ENCODE results near the gene POGZ. TPM values are rescaled to one million over a fixed set of nuclear protein-coding genes. Genes with fewer than 3 reads are reported as not detected.

Gene POGZ
- total RNA-seq, 1 donor from 2014 or later, result 135 TPM

DNA sequence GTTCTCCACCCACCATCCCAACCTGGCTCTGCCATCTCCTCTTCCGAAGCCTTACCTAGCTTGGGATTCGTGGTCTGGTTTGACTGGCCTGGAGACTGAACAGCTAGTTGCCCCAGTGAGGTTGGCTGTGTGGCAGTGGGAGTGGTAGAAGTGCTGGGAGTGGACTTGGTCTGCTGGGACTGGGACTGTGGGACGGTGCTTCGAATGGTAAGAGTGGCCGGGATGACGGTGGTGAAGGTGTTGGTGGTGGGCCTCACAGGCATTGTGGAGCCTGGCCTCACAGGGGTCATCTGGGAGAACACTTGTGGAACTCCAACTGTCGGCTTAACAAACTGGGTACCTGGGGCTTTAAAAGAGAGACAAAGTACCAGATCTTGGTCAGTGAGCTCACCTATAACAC, 31.2 kb downstream of the POGZ start:
- ATAC-seq (ENCODE audit: low read depth) (no peak), DNase-seq (no peak)
- no peaks in the 10 kb centered on the region for H3K27me3 Mint-ChIP-seq
- ChIA-PET POLR2A (interaction anchor here (0.8 kb wide), 1 partner anchor 111 kb away, joined by 3 read pairs; no protein-coding TSS in a partner anchor), CTCF (no interaction called here)
- H3K27ac Mint-ChIP-seq, result no peak overlapping the region
- no peak overlapping the region for H3K4me3 Mint-ChIP-seq
- peaks cover 72% of the 10 kb centered on the region for H3K36me3 Mint-ChIP-seq (ENCODE audit: low read depth)
- no peaks in the 10 kb centered on the region for H3K9me3 Mint-ChIP-seq
- TF ChIP-seq, protein P1, sequence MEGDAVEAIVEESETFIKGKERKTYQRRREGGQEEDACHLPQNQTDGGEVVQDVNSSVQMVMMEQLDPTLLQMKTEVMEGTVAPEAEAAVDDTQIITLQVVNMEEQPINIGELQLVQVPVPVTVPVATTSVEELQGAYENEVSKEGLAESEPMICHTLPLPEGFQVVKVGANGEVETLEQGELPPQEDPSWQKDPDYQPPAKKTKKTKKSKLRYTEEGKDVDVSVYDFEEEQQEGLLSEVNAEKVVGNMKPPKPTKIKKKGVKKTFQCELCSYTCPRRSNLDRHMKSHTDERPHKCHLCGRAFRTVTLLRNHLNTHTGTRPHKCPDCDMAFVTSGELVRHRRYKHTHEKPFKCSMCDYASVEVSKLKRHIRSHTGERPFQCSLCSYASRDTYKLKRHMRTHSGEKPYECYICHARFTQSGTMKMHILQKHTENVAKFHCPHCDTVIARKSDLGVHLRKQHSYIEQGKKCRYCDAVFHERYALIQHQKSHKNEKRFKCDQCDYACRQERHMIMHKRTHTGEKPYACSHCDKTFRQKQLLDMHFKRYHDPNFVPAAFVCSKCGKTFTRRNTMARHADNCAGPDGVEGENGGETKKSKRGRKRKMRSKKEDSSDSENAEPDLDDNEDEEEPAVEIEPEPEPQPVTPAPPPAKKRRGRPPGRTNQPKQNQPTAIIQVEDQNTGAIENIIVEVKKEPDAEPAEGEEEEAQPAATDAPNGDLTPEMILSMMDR (IDR thresholded peaks at IDR 0.05), result no peak
- no peaks in the 10 kb centered on the region for H3K4me1 Mint-ChIP-seq
- intact Hi-C loops (cut with micrococcal nuclease), result no loop called here

DNA sequence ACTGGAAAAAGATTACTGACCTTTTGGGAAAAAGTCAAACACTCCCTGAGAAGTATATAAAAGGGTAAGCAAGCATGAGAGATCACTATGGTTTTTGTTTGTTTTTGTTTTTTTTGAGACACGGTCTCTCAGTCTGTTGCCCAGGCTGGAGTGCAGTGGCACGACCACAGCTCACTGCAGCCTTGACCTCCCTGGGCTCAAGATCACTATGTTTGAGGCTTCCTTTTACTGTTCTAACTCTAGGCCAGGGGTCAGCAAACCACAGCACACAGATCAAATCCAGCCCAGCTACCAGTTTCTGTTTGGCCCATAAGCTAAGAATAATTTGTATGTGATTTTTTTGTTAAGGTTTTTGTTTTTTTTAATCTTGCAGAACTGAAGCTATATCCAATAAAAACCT, 34.2 kb downstream of the POGZ start:
- Mint-ChIP-seq H3K9me3 (no peaks in the 10 kb centered on the region), H3K27me3 (no peaks in the 10 kb centered on the region), H3K27ac (no peak overlapping the region), H3K4me1 (no peaks in the 10 kb centered on the region), H3K36me3 (ENCODE audit: low read depth) (peaks cover 86% of the 10 kb centered on the region), H3K4me3 (no peak overlapping the region)
- TF ChIP-seq, protein P1 (IDR thresholded peaks at IDR 0.05), result no peak
- no peak for DNase-seq
- no peak for ATAC-seq (ENCODE audit: low read depth)
- CTCF ChIA-PET, result no interaction called here
- intact Hi-C loops (cut with micrococcal nuclease), result no loop called here
- POLR2A ChIA-PET, result no interaction called here

DNA sequence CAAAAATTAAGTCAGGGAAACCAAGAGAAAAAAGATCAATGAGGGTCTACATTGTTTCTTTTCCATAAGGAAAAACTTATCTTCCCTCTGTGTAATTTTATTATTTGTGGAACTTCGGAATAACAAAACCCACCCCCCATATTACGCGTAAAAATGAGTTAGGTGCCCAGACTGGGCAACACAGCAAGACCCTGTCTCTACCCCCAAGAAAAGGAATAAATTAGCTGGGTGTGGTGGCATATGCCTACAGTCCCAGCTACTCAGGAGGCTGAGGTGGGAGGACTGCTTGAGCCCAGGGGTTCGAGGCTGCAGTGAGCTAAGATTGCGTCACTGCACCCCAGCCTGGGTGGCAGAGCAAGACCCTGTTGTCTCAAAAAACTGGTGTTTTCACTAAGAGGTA, 39.5 kb downstream of the POGZ start:
- no peak for DNase-seq
- TF ChIP-seq, protein P1 (IDR thresholded peaks at IDR 0.05), result no peak
- intact Hi-C loops (cut with micrococcal nuclease), result no loop called here
- H3K4me1 Mint-ChIP-seq, result no peaks in the 10 kb centered on the region
- no peak for ATAC-seq (ENCODE audit: low read depth)
- no peaks in the 10 kb centered on the region for H3K27me3 Mint-ChIP-seq
- H3K36me3 Mint-ChIP-seq (ENCODE audit: low read depth), result peaks cover 75% of the 10 kb centered on the region
- CTCF ChIA-PET, result no interaction called here
- H3K4me3 Mint-ChIP-seq, result no peak overlapping the region
- no peaks in the 10 kb centered on the region for H3K9me3 Mint-ChIP-seq
- H3K27ac Mint-ChIP-seq, result no peak overlapping the region
- POLR2A ChIA-PET, result no interaction called here

DNA sequence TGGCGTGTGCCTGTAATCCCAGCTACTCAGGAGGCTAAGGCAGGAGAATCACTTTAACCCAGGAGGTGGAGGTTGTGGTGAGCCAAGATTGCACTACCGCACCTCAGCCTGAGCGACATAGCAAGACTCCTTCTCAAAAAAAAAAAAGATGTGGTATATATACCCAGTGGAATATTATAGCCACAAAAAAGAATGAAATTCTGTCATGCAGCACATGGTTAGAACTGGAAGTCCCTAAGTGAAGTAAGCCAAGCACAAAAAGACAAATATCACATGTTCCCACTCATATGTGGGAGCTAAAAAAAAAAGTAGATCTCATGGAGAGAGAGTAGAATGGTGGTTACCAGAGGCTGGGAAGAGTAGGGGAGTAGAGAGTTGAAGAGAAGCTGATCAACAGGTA, 41.2 kb downstream of the POGZ start:
- no peaks in the 10 kb centered on the region for H3K9me3 Mint-ChIP-seq
- DNase-seq (no peak), ATAC-seq (ENCODE audit: low read depth) (no peak)
- H3K27ac Mint-ChIP-seq, result peak overlapping the region; percentile 8
- POLR2A ChIA-PET, result interaction anchor here (0.7 kb wide), 1 partner anchor 65 kb away, joined by 4 read pairs; no protein-coding TSS in a partner anchor
- H3K4me3 Mint-ChIP-seq, result no peak overlapping the region
- H3K4me1 Mint-ChIP-seq, result no peaks in the 10 kb centered on the region
- CTCF ChIA-PET, result interaction anchor here (0.6 kb wide), 1 partner anchor 123 kb away, joined by 3 read pairs; no protein-coding TSS in a partner anchor
- H3K36me3 Mint-ChIP-seq (ENCODE audit: low read depth), result peaks cover 74% of the 10 kb centered on the region
- TF ChIP-seq, protein P1 (IDR thresholded peaks at IDR 0.05), result no peak
- intact Hi-C loops (cut with micrococcal nuclease), result no loop called here
- no peaks in the 10 kb centered on the region for H3K27me3 Mint-ChIP-seq

DNA sequence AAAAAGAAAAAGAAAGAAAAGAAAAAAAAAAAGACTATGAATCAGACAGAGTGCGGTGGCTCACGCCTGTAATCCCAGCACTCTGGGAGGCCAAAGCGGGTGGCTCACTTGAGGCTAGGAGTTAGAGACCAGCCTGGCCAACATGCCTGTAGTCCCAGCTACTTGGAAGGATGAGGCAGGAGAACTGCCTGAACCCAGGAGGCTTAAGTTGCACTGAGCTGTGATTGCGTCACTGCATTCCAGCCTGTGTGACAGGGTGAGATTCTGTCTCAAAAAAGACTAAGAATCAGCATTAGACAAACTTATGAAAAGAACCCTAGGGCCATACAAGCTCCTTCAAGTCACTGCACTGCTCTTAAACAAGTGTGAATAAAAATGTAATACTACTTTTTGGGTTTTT, 43.1 kb downstream of the POGZ start:
- intact Hi-C loops (cut with micrococcal nuclease), result no loop called here
- CTCF ChIA-PET, result no interaction called here
- no peak for ATAC-seq (ENCODE audit: low read depth)
- Mint-ChIP-seq H3K27me3 (no peaks in the 10 kb centered on the region), H3K4me3 (no peak overlapping the region), H3K4me1 (no peaks in the 10 kb centered on the region), H3K27ac (no peak overlapping the region), H3K9me3 (no peaks in the 10 kb centered on the region), H3K36me3 (ENCODE audit: low read depth) (peaks cover 73% of the 10 kb centered on the region)
- no peak for DNase-seq
- TF ChIP-seq, protein P1 (IDR thresholded peaks at IDR 0.05), result no peak
- POLR2A ChIA-PET, result no interaction called here
